Measurements from ENCODE around the gene HAVCR2. TPM values are rescaled to one million over a fixed set of nuclear protein-coding genes. Genes with fewer than 3 reads are reported as not detected.

HAVCR2 gene
- total RNA-seq, 1 donor from 2014 or later: 4.4 TPM

GRCh38 chr5:157143127-157143971, 34.5 kb upstream of the HAVCR2 start:
- Histone ChIP-seq H3K27me3 (no peaks in the 10 kb centered on the region), H3K27ac (peak overlapping the region; percentile 83), H3K4me3 (peak overlapping the region; percentile 83 to 95), H3K36me3 (peaks cover 0 to 6% of the 10 kb centered on the region in 2 donors), H3K9me3 (no peaks in the 10 kb centered on the region), H3K4me1 (peaks cover 17% of the 10 kb centered on the region)
- TF ChIP-seq POLR2AphosphoS5 (IDR thresholded peaks at IDR 0.05; ENCODE audit: insufficient read depth in 1 of 2, low read depth in 1 of 2): peak in 1 of 2 donors; percentile 70
- TF ChIP-seq POLR2A (IDR thresholded peaks at IDR 0.05): no peak
- no peak for TF ChIP-seq CTCF (IDR thresholded peaks at IDR 0.05)
- DNase-seq (ENCODE audit: extremely low spot score in 2 of 2): no peak
- intact Hi-C loops (cut with DNase I): no loop called here

- peaks cover 0 to 10% of the 10 kb centered on the region in 2 donors for H3K36me3 ChIP-seq
- no peaks in the 10 kb centered on the region for H3K9me3 ChIP-seq
- peak within 1 kb of the TSS; percentile 83 to 95 for H3K4me3 ChIP-seq
- peaks cover 17% of the 10 kb centered on the region for H3K4me1 ChIP-seq
- DNase-seq (ENCODE audit: extremely low spot score in 2 of 2): peak in 1 of 2 donors; percentile 98
- TF ChIP-seq POLR2A (IDR thresholded peaks at IDR 0.05): peak in 1 of 2 donors; percentile 54
- TF ChIP-seq CTCF (IDR thresholded peaks at IDR 0.05): no peak
- TF ChIP-seq POLR2AphosphoS5 (IDR thresholded peaks at IDR 0.05; ENCODE audit: insufficient read depth in 1 of 2, low read depth in 1 of 2): peak; percentile 88 to 90
- intact Hi-C loops (cut with DNase I): no loop called here
- peak within 1 kb of the TSS; percentile 83 for H3K27ac ChIP-seq
- no peaks in the 10 kb centered on the region for H3K27me3 ChIP-seq
These were observed 33.7 kb upstream of the HAVCR2 start, which contains the start of gene MED7 for GRCh38 chr5:157142317-157143126. Gene MED7, minus strand, starts transcription at chr5:157142865. Its CDS starts 3,434 bp downstream, at chr5:157139431.

GRCh38 chr5:157137691-157138090, 28.8 kb upstream of the HAVCR2 start:
- no peak overlapping the region for H3K4me3 ChIP-seq
- H3K27me3 ChIP-seq: no peaks in the 10 kb centered on the region
- no peak for DNase-seq (ENCODE audit: extremely low spot score in 2 of 2)
- intact Hi-C loops (cut with DNase I): no loop called here
- no peaks in the 10 kb centered on the region for H3K9me3 ChIP-seq
- no peak overlapping the region for H3K27ac ChIP-seq
- TF ChIP-seq POLR2A (IDR thresholded peaks at IDR 0.05): no peak
- H3K4me1 ChIP-seq: peaks cover 11% of the 10 kb centered on the region
- H3K36me3 ChIP-seq: peaks cover 0 to 13% of the 10 kb centered on the region in 2 donors

GRCh38 chr5:157132281-157132612, 23.4 kb upstream of the HAVCR2 start:
- no peak for DNase-seq (ENCODE audit: extremely low spot score in 2 of 2)
- no peaks in the 10 kb centered on the region for H3K9me3 ChIP-seq
- H3K4me3 ChIP-seq: no peak overlapping the region
- H3K27ac ChIP-seq: no peak overlapping the region
- no peak for TF ChIP-seq POLR2AphosphoS5 (IDR thresholded peaks at IDR 0.05; ENCODE audit: insufficient read depth in 1 of 2, low read depth in 1 of 2)
- no peak for TF ChIP-seq POLR2A (IDR thresholded peaks at IDR 0.05)
- TF ChIP-seq CTCF (IDR thresholded peaks at IDR 0.05): no peak
- H3K27me3 ChIP-seq: no peaks in the 10 kb centered on the region
- intact Hi-C loops (cut with DNase I): no loop called here
- no peaks in the 10 kb centered on the region for H3K36me3 ChIP-seq
- no peaks in the 10 kb centered on the region for H3K4me1 ChIP-seq

- Histone ChIP-seq H3K4me1 (no peaks in the 10 kb centered on the region), H3K27ac (no peak overlapping the region), H3K36me3 (no peaks in the 10 kb centered on the region), H3K4me3 (no peak overlapping the region), H3K27me3 (no peaks in the 10 kb centered on the region), H3K9me3 (no peaks in the 10 kb centered on the region)
- intact Hi-C loops (cut with DNase I): no loop called here
- TF ChIP-seq POLR2A (IDR thresholded peaks at IDR 0.05) (no peak), POLR2AphosphoS5 (IDR thresholded peaks at IDR 0.05; ENCODE audit: insufficient read depth in 1 of 2, low read depth in 1 of 2) (no peak), CTCF (IDR thresholded peaks at IDR 0.05) (no peak)
- no peak for DNase-seq (ENCODE audit: extremely low spot score in 2 of 2)
These were observed 22.1 kb upstream of the HAVCR2 start for GRCh38 chr5:157130925-157131324.
